Breast epithelium (tissue), 4 donors: Measurements from ENCODE around the gene RHEX. TPM values are rescaled to one million over a fixed set of nuclear protein-coding genes. Genes with fewer than 3 reads are reported as not detected.

Experiments
- DNase-seq, 2 donors: peaks; one replicate each; pipeline ENCODE4 v3.0.0-alpha.2; 2019; ENCODE audit warnings: low spot score in 2 of 2
- H3K27ac ChIP-seq, 2 donors: fragments of 200-600 bp; sonication (generic) in 1 of 2; one replicate each; pipeline ENCODE4 v1.5.1; 2016 to 2019; ENCODE audit warnings: mild to moderate bottlenecking in 1 of 2
- H3K27me3 ChIP-seq, 2 donors: fragments of 200-600 bp; sonication (generic) in 1 of 2; one replicate each; pipeline versions ENCODE4 v1.5.1 to v1.6.0; 2017 to 2019; ENCODE audit warnings: control low read depth in 1 of 2, mild to moderate bottlenecking in 1 of 2
- H3K36me3 ChIP-seq: fragments of 200-600 bp; one replicate; pipeline ENCODE4 v1.5.1; 2019
- H3K4me1 ChIP-seq, 2 donors: fragments of 200-600 bp; sonication (generic); one replicate each; pipeline ENCODE4 v1.5.1; 2016 to 2019; ENCODE audit warnings: control low read depth in 1 of 2
- H3K4me3 ChIP-seq, 3 donors: fragments of 200-600 bp; sonication (generic); 1 replicate in 2 of 3; 2 replicates in 1 of 3; pipeline ENCODE4 v1.5.1; 2016 to 2019; ENCODE audit warnings: mild to moderate bottlenecking in 3 of 3, moderate library complexity in 2 of 3
- H3K9me3 ChIP-seq, 2 donors: fragments of 200-600 bp; sonication (generic) in 1 of 2; one replicate each; pipeline ENCODE4 v1.5.1; 2016 to 2019; ENCODE audit warnings: control low read depth in 1 of 2
- POLR2A ChIP-seq: fragments of 450-650 bp; IDR thresholded peaks from one replicate; pipeline ENCODE4 v1.6.1; 2016; ENCODE audit warnings: antibody characterized with exemption, mild to moderate bottlenecking, moderate library complexity
- POLR2AphosphoS5 ChIP-seq, 3 donors: sonication (generic); formaldehyde crosslinking; IDR thresholded peaks; one replicate each; pipeline ENCODE4 v1.6.1; 2017; ENCODE audit warnings: antibody characterized with exemption in 3 of 3
- intact Hi-C: fragments of 100-400 bp; cut with DNase I; formaldehyde crosslinking; loops from one replicate; pipeline ENCODE4 v1.15.1; 2023; ENCODE audit warnings: low total_unique reads
- total RNA-seq, 3 donors: library from RNA; depleted of rRNA; stranded (reverse); fragments of >200 nt; gene quantifications; one replicate each; pipeline ENCODE4 v1.1.0, GENCODE V29; 2016
- TF ChIP-seq, protein P1 (sequence below), 3 donors: fragments of 450-650 bp; IDR thresholded peaks; one replicate each; pipeline ENCODE4 v1.5.1; 2016 to 2017; ENCODE audit warnings: antibody characterized with exemption in 3 of 3, mild to moderate bottlenecking in 3 of 3, moderate library complexity in 3 of 3

The RHEX gene
- total RNA-seq, 3 donors from 2014 or later, result 0.98 to 20.6 (median 4.4) TPM

DNA sequence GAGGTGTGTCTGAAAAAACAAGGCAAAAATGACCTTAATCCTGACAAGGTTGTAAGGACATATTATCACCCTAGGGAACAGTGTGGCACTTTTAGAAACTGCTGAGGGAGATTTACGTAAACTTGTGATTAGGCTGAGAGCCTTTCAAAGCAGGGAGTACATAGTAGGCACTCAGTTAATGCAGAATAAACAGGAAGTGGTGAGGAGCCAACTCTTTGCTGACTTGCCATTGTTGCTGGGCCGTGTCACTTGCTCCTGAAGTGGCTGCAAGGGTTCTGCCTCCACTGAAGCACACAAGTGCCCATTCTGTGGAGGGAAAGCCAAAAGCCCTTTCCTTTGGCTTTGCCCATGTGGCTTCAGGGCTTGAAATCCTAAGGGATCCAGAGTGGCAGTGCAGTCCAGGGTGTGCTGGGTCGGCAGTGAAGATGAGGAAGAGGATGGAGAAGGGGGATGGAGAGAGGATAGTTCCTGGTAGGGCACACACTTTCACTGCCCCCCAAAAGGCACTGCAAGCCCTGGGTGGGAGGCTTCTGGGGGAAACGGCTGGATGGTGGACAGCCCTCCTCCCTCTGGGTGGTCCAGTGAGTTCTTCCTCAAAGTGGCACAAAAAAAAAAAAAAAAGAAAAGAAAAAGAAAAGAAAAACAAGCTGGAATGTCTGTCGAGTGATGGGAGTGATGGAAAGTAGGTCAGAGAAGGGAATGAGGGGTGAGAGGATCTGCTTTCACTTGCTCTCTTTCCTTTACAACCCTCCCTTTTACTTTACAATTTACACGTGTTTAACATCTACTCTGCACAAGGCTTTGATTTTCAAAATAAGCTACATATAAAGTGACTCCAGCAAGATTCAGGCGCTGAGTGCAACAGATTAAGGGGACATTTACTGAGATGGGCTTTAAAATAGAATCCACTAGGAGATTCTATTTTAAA lies 13.7 kb upstream of the RHEX start:
- Histone ChIP-seq H3K9me3 (no peaks in the 10 kb centered on the region), H3K27me3 (no peaks in the 10 kb centered on the region), H3K4me3 (no peak overlapping the region), H3K27ac (no peak overlapping the region), H3K4me1 (no peaks in the 10 kb centered on the region), H3K36me3 (no peaks in the 10 kb centered on the region)
- intact Hi-C loops, result no loop called here
- TF ChIP-seq POLR2A (no peak), POLR2AphosphoS5 (IDR thresholded peaks at IDR 0.05) (no peak)
- TF ChIP-seq, protein P1, sequence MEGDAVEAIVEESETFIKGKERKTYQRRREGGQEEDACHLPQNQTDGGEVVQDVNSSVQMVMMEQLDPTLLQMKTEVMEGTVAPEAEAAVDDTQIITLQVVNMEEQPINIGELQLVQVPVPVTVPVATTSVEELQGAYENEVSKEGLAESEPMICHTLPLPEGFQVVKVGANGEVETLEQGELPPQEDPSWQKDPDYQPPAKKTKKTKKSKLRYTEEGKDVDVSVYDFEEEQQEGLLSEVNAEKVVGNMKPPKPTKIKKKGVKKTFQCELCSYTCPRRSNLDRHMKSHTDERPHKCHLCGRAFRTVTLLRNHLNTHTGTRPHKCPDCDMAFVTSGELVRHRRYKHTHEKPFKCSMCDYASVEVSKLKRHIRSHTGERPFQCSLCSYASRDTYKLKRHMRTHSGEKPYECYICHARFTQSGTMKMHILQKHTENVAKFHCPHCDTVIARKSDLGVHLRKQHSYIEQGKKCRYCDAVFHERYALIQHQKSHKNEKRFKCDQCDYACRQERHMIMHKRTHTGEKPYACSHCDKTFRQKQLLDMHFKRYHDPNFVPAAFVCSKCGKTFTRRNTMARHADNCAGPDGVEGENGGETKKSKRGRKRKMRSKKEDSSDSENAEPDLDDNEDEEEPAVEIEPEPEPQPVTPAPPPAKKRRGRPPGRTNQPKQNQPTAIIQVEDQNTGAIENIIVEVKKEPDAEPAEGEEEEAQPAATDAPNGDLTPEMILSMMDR (IDR thresholded peaks at IDR 0.05), result no peak
- DNase-seq, result no peak

DNA sequence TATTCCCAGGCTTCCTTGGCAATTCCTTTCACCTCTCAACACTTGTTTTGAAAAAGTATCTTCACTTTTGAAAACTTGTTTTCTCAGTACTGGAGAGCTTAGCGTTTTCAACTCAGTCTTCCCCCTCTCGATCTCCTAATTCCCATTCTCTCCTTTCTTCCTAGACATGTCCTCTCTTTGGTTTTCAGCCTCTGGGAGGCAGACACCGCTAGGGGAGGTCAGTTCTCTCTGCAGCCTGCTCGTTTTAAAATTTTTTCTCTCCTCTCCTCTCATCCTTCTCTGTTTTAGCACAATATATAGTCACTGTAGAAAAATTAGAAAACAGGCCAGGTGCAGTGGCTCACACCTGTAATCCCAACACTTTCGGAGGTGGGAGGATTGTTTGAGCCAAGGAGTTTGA lies 12.6 kb upstream of the RHEX start:
- no peak for DNase-seq
- Histone ChIP-seq H3K27ac (no peak overlapping the region), H3K27me3 (no peaks in the 10 kb centered on the region), H3K4me1 (no peaks in the 10 kb centered on the region), H3K36me3 (no peaks in the 10 kb centered on the region), H3K4me3 (no peak overlapping the region), H3K9me3 (no peaks in the 10 kb centered on the region)
- TF ChIP-seq POLR2AphosphoS5 (IDR thresholded peaks at IDR 0.05) (no peak), POLR2A (no peak)
- TF ChIP-seq, protein P1 (IDR thresholded peaks at IDR 0.05), result no peak
- intact Hi-C loops, result no loop called here

DNA sequence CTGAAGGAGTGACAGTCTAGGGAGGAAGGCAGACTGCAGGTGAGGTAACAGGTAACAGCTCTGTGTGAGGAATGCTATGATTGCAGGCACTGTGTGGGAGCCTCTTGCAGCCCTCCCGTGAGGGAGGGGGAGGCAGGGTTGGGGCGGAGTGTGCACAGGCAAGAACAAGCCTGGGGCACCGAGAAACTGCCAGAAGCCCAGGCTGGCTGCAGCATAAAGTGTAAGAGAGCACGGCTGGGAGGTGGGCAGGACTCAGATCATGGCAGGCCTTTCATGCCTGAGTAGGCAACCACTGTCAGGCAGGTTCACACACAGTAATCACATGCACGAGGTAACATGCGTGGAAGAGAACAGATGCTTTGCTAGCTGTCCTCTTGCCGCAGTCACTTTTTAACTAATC lies 11.3 kb upstream of the RHEX start:
- TF ChIP-seq POLR2AphosphoS5 (IDR thresholded peaks at IDR 0.05), result no peak
- TF ChIP-seq POLR2A, result no peak
- TF ChIP-seq, protein P1 (IDR thresholded peaks at IDR 0.05), result no peak
- Histone ChIP-seq H3K9me3 (no peaks in the 10 kb centered on the region), H3K27me3 (no peaks in the 10 kb centered on the region), H3K4me1 (no peaks in the 10 kb centered on the region), H3K36me3 (no peaks in the 10 kb centered on the region), H3K4me3 (no peak overlapping the region), H3K27ac (no peak overlapping the region)
- DNase-seq, result no peak
- intact Hi-C loops, result no loop called here

DNA sequence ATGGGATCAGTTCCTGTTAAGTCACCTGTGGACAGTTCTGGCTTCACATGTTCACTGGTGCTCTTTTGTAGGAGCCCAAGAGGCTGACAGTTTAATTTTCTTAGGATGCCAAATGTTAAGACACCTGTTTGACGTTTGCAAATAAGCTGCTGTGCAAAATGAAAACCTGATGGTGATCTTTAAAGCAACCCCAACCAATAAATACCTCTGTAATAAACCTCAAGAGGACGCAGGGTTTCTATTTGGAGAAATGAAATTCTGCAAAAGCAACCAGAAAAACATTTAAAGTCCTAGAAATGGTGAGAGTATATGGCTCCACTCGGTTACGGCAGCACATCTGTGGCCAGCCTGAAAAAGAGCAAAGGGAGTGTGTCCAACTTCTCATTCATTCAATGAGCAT lies 5.7 kb upstream of the RHEX start:
- intact Hi-C loops, result no loop called here
- DNase-seq, result no peak
- no peaks in the 10 kb centered on the region for H3K27me3 ChIP-seq
- no peaks in the 10 kb centered on the region for H3K4me1 ChIP-seq
- no peaks in the 10 kb centered on the region for H3K36me3 ChIP-seq
- no peak overlapping the region for H3K4me3 ChIP-seq
- TF ChIP-seq, protein P1 (IDR thresholded peaks at IDR 0.05), result no peak
- TF ChIP-seq POLR2AphosphoS5 (IDR thresholded peaks at IDR 0.05) (no peak), POLR2A (no peak)
- no peak overlapping the region for H3K27ac ChIP-seq
- H3K9me3 ChIP-seq, result no peaks in the 10 kb centered on the region

DNA sequence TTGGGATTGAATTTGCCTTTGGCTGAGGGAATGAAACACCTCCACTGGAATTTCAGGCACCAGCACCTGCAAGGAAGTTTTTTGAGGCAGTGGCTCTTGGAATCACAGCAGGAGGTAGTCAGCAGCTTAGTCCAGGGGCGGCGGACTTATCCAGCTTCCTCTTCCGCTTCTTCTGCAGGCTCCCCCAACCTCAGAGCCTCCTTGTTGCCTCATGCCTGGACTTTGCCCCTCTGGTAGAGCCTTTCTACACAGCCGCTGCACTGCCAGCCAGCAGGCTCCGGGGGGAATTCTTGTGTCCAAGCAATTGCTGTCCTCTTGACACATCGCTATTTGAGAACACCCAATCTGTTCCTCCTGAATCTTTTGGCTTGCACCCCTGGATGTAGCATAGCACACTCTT lies 4.4 kb upstream of the RHEX start:
- TF ChIP-seq, protein P1 (IDR thresholded peaks at IDR 0.05), result no peak
- TF ChIP-seq POLR2AphosphoS5 (IDR thresholded peaks at IDR 0.05) (no peak), POLR2A (no peak)
- no peaks in the 10 kb centered on the region for H3K27me3 ChIP-seq
- no peaks in the 10 kb centered on the region for H3K36me3 ChIP-seq
- H3K4me1 ChIP-seq, result no peaks in the 10 kb centered on the region
- DNase-seq, result no peak
- H3K27ac ChIP-seq, result no peak overlapping the region
- no peak overlapping the region for H3K4me3 ChIP-seq
- intact Hi-C loops, result no loop called here
- no peaks in the 10 kb centered on the region for H3K9me3 ChIP-seq
